ENCODE data around the gene FCN3.

Gene FCN3

DNA sequence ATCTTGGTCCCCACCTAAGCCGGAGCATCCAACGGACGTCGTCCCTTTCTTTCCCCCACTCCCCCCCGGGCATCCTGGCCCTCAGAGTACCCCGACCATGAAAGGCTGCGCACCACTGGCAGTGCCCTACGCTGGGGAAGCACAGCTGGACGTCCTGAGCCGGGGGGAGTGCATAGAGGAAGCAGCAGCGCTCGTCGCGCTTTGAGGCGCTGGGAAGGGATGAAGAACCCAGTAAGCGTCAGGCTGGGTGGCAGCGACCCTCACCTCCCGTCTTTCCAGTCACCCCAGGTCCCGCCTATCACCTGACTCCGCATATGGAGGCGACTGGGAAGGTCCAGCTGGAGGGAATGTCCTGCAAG lies 13.6 kb downstream of the FCN3 start:
- no peak for DNase-seq

GRCh38 chr1:27360159-27361043 lies 14.2 kb downstream of the FCN3 start:
- DNase-seq, result peak in 2 of 58 donors; percentile 24 to 40

- DNase-seq, result no peak
Measured at GRCh38 chr1:27359822-27360158, 14.8 kb downstream of the FCN3 start.

GRCh38 chr1:27358928-27359313 lies 15.7 kb downstream of the FCN3 start:
- no peak for DNase-seq

- DNase-seq, result no peak
Measured at GRCh38 chr1:27358038-27358927, 16.3 kb downstream of the FCN3 start.

DNA sequence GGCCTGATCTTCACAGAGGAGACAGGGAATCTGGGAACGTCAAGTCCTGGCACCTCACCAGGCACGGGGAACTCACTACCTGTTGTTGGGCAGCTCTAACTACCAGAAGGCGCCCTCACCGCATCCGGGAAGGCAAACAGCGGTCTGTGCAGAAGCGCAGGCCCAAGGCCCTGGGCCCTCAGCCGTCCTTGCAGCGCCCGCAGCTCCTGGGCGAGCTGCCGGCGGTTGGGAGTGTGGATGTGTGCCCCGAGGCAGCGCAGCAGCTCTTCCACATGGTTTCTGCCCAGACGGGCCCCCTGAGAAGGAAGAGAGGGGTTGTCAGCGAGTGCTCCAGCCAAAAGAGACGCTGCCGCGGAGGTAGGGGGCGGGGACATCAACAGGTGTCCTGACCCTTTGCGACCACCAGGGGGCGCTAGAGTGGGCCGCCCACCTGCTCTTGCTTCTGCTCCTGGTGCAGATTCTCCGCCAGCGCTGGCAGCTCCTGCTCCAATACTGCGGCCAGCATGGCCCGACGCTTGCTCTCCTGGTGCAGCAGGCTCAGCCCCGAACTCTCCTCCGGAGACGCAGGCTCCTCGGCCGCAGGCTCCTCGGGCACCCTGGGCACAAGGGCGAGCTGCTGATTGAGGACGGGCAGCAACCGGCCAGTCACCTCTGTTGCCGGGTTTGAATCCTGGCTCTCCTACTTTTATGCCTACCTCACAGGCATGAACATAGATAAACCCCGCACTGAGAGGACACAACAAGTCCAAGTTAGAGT lies 17.2 kb downstream of the FCN3 start:
- peak in 41 of 58 donors; percentile 7 to 70 (median 28) for DNase-seq

DNA sequence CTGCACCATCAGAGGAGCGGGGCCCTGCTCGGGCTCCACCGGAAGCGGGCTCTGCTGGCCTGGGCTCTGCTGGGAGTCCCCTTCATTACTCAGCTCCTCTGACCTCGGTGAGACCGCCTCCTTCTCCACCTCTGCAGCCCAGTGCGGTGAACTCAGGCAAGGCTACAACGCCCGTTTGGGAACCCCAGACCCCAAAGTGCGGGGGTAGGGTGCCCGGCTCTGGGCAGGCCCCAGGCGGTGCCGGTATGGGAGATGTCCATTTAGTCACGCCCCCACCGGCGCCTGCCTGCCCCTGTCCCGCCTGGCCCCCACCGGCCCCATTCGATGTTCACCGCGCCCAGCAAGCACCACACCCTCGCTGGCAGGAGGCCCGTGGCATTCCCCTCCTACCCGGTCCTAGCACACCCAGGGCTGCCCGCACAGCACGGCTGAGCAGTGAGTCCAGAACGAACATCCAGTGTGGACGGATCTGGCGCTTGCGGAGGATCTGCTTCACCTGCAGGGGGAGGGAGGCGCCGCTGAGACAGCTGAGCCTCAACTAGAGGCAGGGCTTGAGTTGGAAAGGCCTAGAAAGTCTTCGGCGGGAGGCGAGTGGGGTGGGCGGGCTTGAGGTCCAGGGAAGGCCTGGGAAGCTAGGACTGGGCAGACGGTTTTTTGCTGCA lies 17.9 kb downstream of the FCN3 start:
- DNase-seq, result no peak

GRCh38 chr1:27356277-27356618 lies 18.4 kb downstream of the FCN3 start:
- no peak for DNase-seq

DNA sequence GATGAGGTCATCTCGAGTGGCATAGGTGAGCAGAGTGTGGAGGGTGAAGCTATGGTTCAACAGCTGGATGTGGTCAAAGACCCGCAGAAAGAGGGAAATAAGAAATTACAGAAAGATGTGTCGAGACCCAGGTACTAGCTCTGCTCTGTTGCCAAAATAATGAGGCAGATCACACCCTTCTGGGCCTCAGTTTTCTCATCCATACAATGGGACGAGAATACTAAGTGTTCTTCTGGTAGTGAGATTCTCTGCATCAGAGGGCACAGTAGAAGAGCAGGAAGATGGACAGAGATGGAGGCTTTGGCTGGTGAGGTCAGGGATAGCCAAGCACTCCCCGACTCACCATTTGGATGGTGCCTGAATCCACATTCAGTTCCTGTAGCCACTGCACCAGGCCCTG lies 18.9 kb downstream of the FCN3 start:
- no peak for DNase-seq

DNA sequence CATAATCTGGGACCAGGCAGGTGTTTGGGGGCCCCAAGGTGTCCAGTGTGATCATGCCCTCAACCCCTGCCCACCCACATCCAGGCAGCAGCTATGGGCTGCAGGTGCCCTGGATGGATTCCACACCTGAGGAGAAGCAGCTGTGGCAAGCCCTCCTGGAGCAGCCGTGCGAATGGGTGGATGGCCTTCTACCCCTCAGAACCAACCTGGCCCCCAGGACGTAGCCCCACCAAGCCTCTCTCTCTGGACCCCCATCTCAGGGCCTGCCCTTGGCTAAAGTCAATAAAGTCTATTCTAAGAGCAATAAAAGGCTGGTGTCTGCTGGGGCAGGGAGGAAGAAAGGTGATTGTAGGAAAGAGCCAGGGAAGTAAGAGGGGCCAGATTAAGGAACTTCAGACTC lies 21.0 kb downstream of the FCN3 start:
- DNase-seq, result no peak

- no peak for DNase-seq
Measured at GRCh38 chr1:27353166-27353565, 21.5 kb downstream of the FCN3 start.

GRCh38 chr1:27351541-27352107 lies 23.0 kb downstream of the FCN3 start:
- no peak for DNase-seq

GRCh38 chr1:27350663-27351540 lies 23.7 kb downstream of the FCN3 start:
- no peak for DNase-seq

DNA sequence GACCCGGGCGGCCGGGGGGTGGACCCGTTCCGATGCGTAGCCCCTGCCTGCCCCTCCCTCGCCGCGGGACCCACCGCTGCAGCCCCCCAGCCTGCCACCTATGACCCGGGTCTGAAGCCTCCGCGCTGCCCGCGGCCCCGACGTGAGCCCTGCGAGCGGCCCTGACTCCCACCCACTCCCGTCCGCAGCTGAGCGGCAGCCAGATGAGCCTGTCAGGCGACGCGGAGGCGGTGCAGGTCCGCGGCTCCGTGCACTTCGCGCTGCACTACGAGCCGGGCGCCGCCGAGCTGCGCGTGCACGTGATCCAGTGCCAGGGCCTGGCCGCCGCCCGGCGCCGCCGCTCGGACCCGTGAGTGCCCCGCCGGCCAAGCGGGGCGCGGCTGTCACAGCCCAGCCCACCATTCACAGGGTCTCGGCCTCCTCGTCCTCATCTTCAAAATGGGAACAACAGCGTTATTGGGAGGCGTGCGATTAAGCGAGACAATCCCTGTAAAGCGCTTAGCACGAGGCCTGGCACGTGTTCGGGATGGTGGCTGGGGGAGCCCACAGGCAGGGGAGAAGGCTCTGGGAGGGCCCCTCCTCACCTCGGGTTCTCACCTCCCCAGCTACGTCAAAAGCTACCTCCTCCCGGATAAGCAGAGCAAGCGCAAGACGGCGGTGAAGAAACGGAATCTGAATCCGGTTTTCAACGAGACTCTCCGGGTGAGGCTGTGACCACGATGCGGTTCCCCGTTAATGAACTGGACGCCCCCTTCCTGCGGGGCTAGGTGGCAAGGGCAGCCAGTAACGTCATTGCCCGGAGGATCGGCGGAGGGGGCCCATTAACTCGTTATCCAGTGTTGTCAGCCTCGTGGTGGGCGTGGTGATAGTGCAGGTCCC lies 24.6 kb downstream of the FCN3 start:
- DNase-seq, result peak in 14 of 58 donors; percentile 4 to 63 (median 17)

DNA sequence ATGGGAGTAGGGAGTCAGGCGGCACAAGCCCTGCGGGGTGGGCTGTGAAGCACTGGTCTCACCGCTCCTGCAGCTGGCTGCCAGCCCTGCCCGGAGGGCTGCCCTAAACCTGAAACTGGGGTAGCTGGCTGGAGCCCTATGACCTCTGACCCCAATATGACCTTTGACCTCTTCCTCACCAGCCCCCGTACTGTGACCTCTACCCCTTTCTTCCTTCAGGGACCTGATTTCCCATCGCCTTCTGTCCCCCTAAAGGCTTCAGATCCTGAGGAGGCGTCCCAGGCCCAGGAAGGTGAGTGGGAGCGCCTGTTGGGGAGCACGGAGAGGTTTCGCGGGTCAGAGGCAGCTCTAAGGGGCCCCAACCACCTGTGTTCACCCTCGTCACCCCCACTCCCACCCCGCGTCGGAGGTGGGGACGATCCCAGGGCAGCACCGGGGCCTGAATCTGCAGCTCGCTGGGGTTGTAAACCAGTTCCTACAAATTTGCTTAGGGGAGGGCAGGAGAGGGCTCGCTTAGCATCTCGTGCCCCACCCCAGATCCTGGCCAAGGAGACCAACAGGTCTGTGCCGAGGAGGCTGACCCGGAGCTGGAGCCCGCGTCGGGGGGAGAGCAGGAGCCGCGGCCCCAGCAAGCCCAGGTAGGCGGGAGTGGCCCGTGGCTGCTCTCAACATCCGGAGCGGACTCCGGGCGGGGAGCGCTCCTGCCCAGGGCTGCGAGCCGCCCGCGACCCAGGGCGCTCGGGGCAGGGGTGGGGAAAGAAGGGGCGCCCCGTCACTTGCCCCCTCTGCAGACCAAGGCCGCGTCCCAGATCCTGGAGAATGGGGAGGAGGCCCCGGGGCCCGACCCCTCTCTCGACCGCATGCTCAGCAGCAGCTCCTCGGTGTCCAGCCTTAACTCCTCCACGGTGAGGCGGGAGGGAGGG lies 25.5 kb downstream of the FCN3 start:
- peak in 1 of 58 donors; percentile 63 for DNase-seq

GRCh38 chr1:27346991-27347624 lies 27.5 kb downstream of the FCN3 start:
- no peak for DNase-seq

DNA sequence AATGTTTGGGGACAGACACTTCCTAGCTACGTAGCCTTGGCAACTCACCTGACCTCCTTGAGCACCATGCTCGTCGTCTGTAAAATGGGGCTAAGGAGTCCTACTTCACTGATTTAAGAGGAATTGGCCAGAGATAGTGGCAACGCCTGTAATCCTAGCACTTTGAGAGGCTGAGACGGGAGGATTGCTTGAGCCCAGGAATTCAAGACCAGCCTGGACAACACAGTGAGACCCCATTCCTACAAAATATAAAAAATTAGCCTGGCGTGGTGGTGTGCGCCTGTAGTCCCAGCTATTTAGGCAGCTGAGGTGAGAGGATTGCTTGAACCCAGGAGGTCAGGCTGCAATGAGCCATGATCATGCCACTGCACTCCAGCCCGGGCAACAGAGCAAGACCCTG lies 28.3 kb downstream of the FCN3 start:
- no peak for DNase-seq
